HCT116 (cell line): Measurements from ENCODE around the gene TOP1. TPM values are rescaled to one million over a fixed set of nuclear protein-coding genes. Genes with fewer than 3 reads are reported as not detected.

Experiments
- ATAC-seq: fragments of 200-7000 bp; cut with Tn5 transposase; 2 replicates; pipeline ENCODE4 v1.9.1; 2020; ENCODE audit warnings: mild to moderate bottlenecking, moderate library complexity
- BruUV-seq: library from RNA; stranded (reverse); fragments of 400-500 nt; replicated peaks from 2 replicates; lab custom pipeline; 2021; lab: Mats Ljungman, UMichigan
- CTCF ChIA-PET: fragments of 300-600 bp; sonication (Branson Sonifier 250); formaldehyde crosslinking; loops from one replicate; lab custom pipeline; 2021; ENCODE audit warnings: antibody characterized with exemption; lab: Charles Lee
- POLR2A ChIA-PET: fragments of 300-600, 350-600 bp; sonication (Branson Sonifier 250); formaldehyde crosslinking; loops from one replicate; lab custom pipeline; 2021; ENCODE audit warnings: antibody characterized with exemption; lab: Charles Lee
- RAD21 ChIA-PET, 2 experiments: fragments of 300-600 bp; sonication (Branson Sonifier 250); formaldehyde crosslinking; loops; one replicate each; lab custom pipeline; 2023; ENCODE audit warnings: low total read pairs in 2 of 2; ENCODE audit not compliant: uncharacterized antibody in 2 of 2, unreplicated experiment in 2 of 2, low non-redundant PET in 1 of 2; lab: Charles Lee
- DNase-seq: peaks from one replicate; pipeline ENCODE4 v3.0.0-alpha.2; 2010; ENCODE audit warnings: low read depth, low spot score
- H2AFZ ChIP-seq: fragments of 200-600 bp; shearing (Covaris generic), sonication (generic); 2 replicates; pipeline ENCODE4 v1.6.1; 2017; ENCODE audit warnings: low read depth, mixed run types, mixed read lengths, antibody characterized with exemption, low read length; ENCODE audit not compliant: poor library complexity, severe bottlenecking
- H3K27ac ChIP-seq: 2 replicates; pipeline ENCODE4 v1.5.1; 2012; ENCODE audit warnings: low read depth, low read length
- H3K27me3 ChIP-seq: fragments of 200-600 bp; sonication (generic); 2 replicates; pipeline ENCODE4 v1.6.1; 2016; ENCODE audit warnings: mixed run types, low read length, mixed read lengths; ENCODE audit not compliant: insufficient read depth
- H3K36me3 ChIP-seq, 2 experiments: fragments of 200-500 bp in 1 of 2; fragments of 200-600 bp in 1 of 2; sonication (Bioruptor generic) in 1 of 2; sonication (generic) in 1 of 2; 2 replicates each; pipeline versions ENCODE4 v1.5.1 to v1.6.1; 2014 to 2016; ENCODE audit warnings: low read length in 2 of 2, inconsistent platforms in 1 of 2, mixed read lengths in 1 of 2, mixed run types in 1 of 2; ENCODE audit not compliant: insufficient read depth in 2 of 2, control insufficient read depth in 1 of 2
- H3K4me1 ChIP-seq, 2 experiments: fragments of 200-600 bp in 1 of 2; sonication (generic) in 1 of 2; 2 replicates each; pipeline versions ENCODE4 v1.5.1 to v1.6.1; 2012 to 2017; ENCODE audit warnings: low read length in 2 of 2, inconsistent platforms in 1 of 2, mild to moderate bottlenecking in 1 of 2, mixed read lengths in 1 of 2, mixed run types in 1 of 2, moderate library complexity in 1 of 2; ENCODE audit not compliant: insufficient read depth in 2 of 2, control insufficient read depth in 1 of 2
- H3K4me2 ChIP-seq: fragments of 200-600 bp; sonication (generic); 2 replicates; pipeline ENCODE4 v1.6.1; 2017; ENCODE audit warnings: mixed run types, low read length, mixed read lengths
- H3K4me3 ChIP-seq, 2 experiments: fragments of 200-600 bp in 1 of 2; sonication (generic) in 1 of 2; replicated peaks in 1 of 2; 2 replicates each; pipeline ENCODE4 v1.5.1; 2011 to 2016; ENCODE audit warnings: low read length in 2 of 2, control low read depth in 1 of 2, low read depth in 1 of 2, mild to moderate bottlenecking in 1 of 2, mixed read lengths in 1 of 2, mixed run types in 1 of 2
- H3K79me2 ChIP-seq: fragments of 200-600 bp; sonication (generic); 2 replicates; pipeline ENCODE4 v1.6.1; 2017; ENCODE audit warnings: mild to moderate bottlenecking, mixed run types, low read length, moderate library complexity, mixed read lengths; ENCODE audit not compliant: insufficient read depth
- H3K9ac ChIP-seq: fragments of 200-600 bp; sonication (generic); 2 replicates; pipeline ENCODE4 v1.6.1; 2016; ENCODE audit warnings: low read length, mixed read lengths
- H3K9me2 ChIP-seq: fragments of 200-600 bp; sonication (generic), shearing (Covaris generic); 2 replicates; pipeline ENCODE4 v1.6.1; 2017; ENCODE audit warnings: mixed run types, mild to moderate bottlenecking, moderate library complexity; ENCODE audit not compliant: insufficient read depth
- H3K9me3 ChIP-seq, 2 experiments: fragments of 200-500 bp in 1 of 2; fragments of 200-600 bp in 1 of 2; sonication (Bioruptor generic) in 1 of 2; sonication (generic) in 1 of 2; 2 replicates each; pipeline ENCODE4 v1.6.1; 2014 to 2017; ENCODE audit warnings: low read length in 2 of 2, mixed read lengths in 2 of 2, inconsistent platforms in 1 of 2, low read depth in 1 of 2, mild to moderate bottlenecking in 1 of 2, mixed run types in 1 of 2, moderate library complexity in 1 of 2; ENCODE audit not compliant: control insufficient read depth in 1 of 2, insufficient read depth in 1 of 2
- H4K20me1 ChIP-seq: fragments of 200-600 bp; sonication (generic), shearing (Covaris generic); 2 replicates; pipeline ENCODE4 v1.6.1; 2017; ENCODE audit warnings: mixed run types, mild to moderate bottlenecking, moderate library complexity; ENCODE audit not compliant: insufficient read depth
- CEBPB ChIP-seq: IDR thresholded peaks from 2 replicates; pipeline ENCODE4 v1.6.1; 2012; ENCODE audit warnings: low read depth
- EZH2phosphoT487 ChIP-seq: fragments of 200-600 bp; IDR thresholded peaks from 2 replicates; pipeline ENCODE4 v1.6.1; 2018; ENCODE audit warnings: antibody characterized with exemption, borderline replicate concordance
- POLR2A ChIP-seq: IDR thresholded peaks from 2 replicates; pipeline ENCODE4 v1.7.0; 2011; ENCODE audit warnings: borderline replicate concordance; ENCODE audit not compliant: insufficient read depth, insufficient read length; ENCODE audit errors: extremely low read depth
- POLR2AphosphoS5 ChIP-seq: IDR thresholded peaks from 2 replicates; pipeline ENCODE4 v1.6.1; 2011; ENCODE audit warnings: mild to moderate bottlenecking, low read depth, low read length, moderate library complexity
- TCF7L2 ChIP-seq: IDR thresholded peaks from 2 replicates; pipeline ENCODE4 v1.7.0; 2011; ENCODE audit warnings: borderline replicate concordance, inconsistent platforms; ENCODE audit not compliant: insufficient read depth, insufficient read length; ENCODE audit errors: extremely low read depth
- intact Hi-C: fragments of 100-400 bp; cut with micrococcal nuclease; formaldehyde crosslinking; loops from 2 replicates; pipeline ENCODE4 v1.10.0; 2022
- total RNA-seq: library from RNA; stranded (reverse); gene quantifications from one replicate; pipeline ENCODE4 v1.2.1, GENCODE V29; 2021; ENCODE audit not compliant: unreplicated experiment

The TOP1 gene
- total RNA-seq, 1 experiment from 2014 or later = 190 TPM

DNA sequence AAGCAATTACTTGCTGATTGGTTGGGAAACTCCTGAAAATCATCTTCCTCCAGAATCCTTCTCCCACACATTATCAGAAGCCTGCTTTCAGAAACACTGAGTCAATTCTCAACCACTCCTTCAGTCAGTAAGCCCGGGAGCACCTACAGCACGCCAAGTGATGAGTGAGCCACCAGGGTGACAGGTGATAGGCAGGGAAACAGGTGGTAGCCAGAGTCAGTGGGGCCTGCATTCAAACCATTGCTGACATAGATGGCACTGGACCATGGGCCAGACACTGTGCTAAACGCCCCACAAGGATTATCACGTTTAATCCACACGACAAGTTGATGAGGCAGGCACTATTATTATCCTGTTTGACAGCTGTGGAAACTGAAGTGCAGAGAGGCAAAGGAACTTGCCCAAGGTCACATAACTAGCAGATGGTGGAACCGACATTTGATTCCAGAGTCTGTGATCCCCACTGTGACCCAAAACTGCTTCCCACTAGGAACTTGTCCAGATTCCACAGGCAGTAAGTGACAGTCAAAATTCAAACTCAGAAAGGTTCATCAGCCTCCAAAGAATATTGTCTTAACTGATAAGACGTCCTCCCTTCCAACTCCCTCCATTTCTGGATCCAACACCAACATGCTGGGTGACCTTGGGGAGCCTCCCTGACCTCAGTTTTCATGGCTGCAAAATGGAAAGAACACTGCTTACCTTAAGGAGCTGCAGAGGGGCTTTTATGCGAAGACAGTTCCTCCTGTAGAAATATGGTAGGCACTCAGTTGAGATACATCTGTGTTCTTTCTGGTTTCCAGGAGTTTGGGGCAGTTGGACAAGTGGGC lies 23.9 kb upstream of the TOP1 start:
- Histone ChIP-seq H3K9me2 (no peaks in the 10 kb centered on the region), H3K27me3 (no peaks in the 10 kb centered on the region), H3K4me3 (peak overlapping the region in 1 of 2 experiments; percentile 49; a peak in 2 of 4 replicates), H3K27ac (peak overlapping the region; percentile 100), H4K20me1 (no peaks in the 10 kb centered on the region), H3K9ac (peak overlapping the region; percentile 72), H3K9me3 (peaks cover 0 to 10% of the 10 kb centered on the region in 2 experiments; a peak in 1 of 4 replicates), H3K79me2 (no peaks in the 10 kb centered on the region), H3K4me2 (peak overlapping the region; percentile 78), H2AFZ (no peak overlapping the region), H3K4me1 (peaks cover 72 to 89% of the 10 kb centered on the region in 2 experiments), H3K36me3 (no peaks in the 10 kb centered on the region)
- TF ChIP-seq POLR2A (peak; percentile 17), POLR2AphosphoS5 (peak; percentile 49; the same call in 1 of the 2 replicates), CEBPB (no peak), EZH2phosphoT487 (no peak)
- ChIA-PET RAD21 (interaction anchor here in 1 of 2 experiments (0.8 kb wide), 1 partner anchor 14 kb away, joined by 3 read pairs; no protein-coding TSS in a partner anchor), POLR2A (interaction anchor here (1.2 to 2.5 kb wide), 2 partner anchors 13 kb away, joined by 5 to 16 read pairs; no protein-coding TSS in a partner anchor), CTCF (interaction anchor here (2.4 kb wide), 1 partner anchor 14 kb away, joined by 9 read pairs; no protein-coding TSS in a partner anchor)
- BruUV-seq = no TSS peak
- intact Hi-C loops = no loop called here
- ATAC-seq (no peak), DNase-seq (no peak)

- Histone ChIP-seq H3K9me3 (peaks cover 0 to 10% of the 10 kb centered on the region in 2 experiments; a peak in 1 of 4 replicates), H3K4me3 (peak overlapping the region in 1 of 2 experiments; percentile 49; a peak in 2 of 4 replicates), H3K36me3 (no peaks in the 10 kb centered on the region), H2AFZ (no peak overlapping the region), H4K20me1 (no peaks in the 10 kb centered on the region), H3K27me3 (no peaks in the 10 kb centered on the region), H3K4me1 (peaks cover 78 to 95% of the 10 kb centered on the region in 2 experiments), H3K79me2 (no peaks in the 10 kb centered on the region), H3K9me2 (no peaks in the 10 kb centered on the region), H3K9ac (peak overlapping the region; percentile 72), H3K27ac (peak overlapping the region; percentile 100), H3K4me2 (peak overlapping the region; percentile 78)
- CTCF ChIA-PET = interaction anchor here (2.4 kb wide), 1 partner anchor 15 kb away, joined by 9 read pairs; no protein-coding TSS in a partner anchor
- DNase-seq (peak; percentile 74), ATAC-seq (no peak)
- BruUV-seq = no TSS peak
- POLR2A ChIA-PET = interaction anchor here (1.2 to 2.5 kb wide), 3 partner anchors 8 to 14 kb away, joined by 3 to 16 read pairs (median 5); no protein-coding TSS in a partner anchor
- intact Hi-C loops = no loop called here
- RAD21 ChIA-PET = interaction anchor here in 1 of 2 experiments (0.8 kb wide), 1 partner anchor 15 kb away, joined by 3 read pairs; no protein-coding TSS in a partner anchor
- TF ChIP-seq CEBPB (no peak), TCF7L2 (peak; percentile 77), POLR2AphosphoS5 (peak; percentile 53)
These were observed 23.3 kb upstream of the TOP1 start for GRCh38 chr20:41005361-41005729.
